AG10803 (cell line): ENCODE measurements around the gene RAB11A.
"Not testable (repeated sequence)": the region's sequence is repeated elsewhere in the genome, so short reads cannot be mapped to it uniquely, and the experiment has no call there.

ENCODE experiments used
- DNase-seq: peaks from one replicate; pipeline ENCODE4 v3.0.0; 2010; ENCODE audit warnings: low read depth
- H3K4me3 ChIP-seq: 2 replicates; pipeline ENCODE4 v1.5.1; 2011; ENCODE audit warnings: mild to moderate bottlenecking, low read length, control low read depth
- TF ChIP-seq, protein P1 (sequence below): conservative IDR thresholded peaks from 2 replicates; pipeline ENCODE4 v1.5.1; 2011; ENCODE audit warnings: mild to moderate bottlenecking, low read length, control low read depth, inconsistent platforms

Gene RAB11A

DNA sequence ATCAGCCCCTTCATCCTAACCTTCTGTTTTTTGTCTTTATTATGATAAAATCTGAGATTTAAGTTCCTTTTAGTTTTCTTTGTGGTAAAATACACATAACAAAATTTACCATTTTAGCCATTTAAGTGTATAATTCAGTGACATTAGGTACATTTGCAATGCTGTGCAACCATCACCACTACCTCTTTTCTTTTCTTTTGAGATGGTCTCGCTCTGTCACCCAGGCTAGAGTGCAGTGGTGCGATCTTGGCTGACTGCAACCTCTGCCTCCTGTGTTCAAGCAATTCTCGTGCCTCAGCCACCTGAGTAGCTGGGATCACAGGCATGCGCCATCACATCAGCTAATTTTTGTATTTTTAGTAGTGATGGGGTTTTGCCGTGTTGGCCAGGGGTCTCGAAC lies 6.2 kb upstream of the RAB11A start:
- H3K4me3 ChIP-seq, result no peak overlapping the region
- no peak for DNase-seq
- TF ChIP-seq, protein P1, sequence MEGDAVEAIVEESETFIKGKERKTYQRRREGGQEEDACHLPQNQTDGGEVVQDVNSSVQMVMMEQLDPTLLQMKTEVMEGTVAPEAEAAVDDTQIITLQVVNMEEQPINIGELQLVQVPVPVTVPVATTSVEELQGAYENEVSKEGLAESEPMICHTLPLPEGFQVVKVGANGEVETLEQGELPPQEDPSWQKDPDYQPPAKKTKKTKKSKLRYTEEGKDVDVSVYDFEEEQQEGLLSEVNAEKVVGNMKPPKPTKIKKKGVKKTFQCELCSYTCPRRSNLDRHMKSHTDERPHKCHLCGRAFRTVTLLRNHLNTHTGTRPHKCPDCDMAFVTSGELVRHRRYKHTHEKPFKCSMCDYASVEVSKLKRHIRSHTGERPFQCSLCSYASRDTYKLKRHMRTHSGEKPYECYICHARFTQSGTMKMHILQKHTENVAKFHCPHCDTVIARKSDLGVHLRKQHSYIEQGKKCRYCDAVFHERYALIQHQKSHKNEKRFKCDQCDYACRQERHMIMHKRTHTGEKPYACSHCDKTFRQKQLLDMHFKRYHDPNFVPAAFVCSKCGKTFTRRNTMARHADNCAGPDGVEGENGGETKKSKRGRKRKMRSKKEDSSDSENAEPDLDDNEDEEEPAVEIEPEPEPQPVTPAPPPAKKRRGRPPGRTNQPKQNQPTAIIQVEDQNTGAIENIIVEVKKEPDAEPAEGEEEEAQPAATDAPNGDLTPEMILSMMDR, result no peak

DNA sequence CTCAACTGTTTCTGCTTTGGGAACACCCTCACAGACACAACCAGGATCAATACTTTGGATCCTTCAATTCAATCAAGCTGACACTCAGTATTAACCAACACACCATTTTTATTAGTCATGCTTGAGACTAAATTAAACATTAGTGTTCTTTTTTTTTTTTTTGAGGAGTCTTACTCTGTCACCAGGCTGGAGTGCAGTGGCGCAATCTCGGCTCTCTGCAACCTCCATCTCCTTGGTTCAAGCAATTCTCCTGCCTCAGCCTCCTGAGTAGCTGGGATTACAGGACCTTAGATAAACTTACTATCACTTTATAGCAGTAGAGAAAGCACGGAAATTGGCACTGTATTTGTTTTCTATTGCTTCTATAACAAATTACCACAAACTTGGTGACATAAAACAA lies 2.0 kb upstream of the RAB11A start:
- no peak overlapping the region for H3K4me3 ChIP-seq
- no peak for DNase-seq
- TF ChIP-seq, protein P1, result no peak

DNA sequence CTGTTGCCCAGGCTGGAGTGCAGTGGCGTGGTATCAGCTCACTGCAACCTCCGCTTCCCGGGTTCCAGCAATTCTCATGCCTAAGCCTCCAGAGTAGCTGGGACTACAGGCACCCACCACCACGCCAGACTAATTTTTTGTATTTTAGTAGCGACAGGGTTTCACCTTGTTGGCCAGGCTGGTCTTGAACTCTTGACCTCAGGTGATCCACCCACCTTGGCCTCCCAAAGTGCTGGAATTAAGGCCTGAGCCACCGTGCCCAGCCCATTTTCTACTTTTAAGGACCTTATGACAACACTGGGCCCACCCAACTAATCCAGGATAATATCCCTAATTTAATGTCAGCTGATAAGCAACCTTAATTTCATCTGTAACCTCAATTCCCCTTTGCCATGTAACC lies 1.4 kb upstream of the RAB11A start:
- not testable (repeated sequence) for DNase-seq, H3K4me3 ChIP-seq

DNA sequence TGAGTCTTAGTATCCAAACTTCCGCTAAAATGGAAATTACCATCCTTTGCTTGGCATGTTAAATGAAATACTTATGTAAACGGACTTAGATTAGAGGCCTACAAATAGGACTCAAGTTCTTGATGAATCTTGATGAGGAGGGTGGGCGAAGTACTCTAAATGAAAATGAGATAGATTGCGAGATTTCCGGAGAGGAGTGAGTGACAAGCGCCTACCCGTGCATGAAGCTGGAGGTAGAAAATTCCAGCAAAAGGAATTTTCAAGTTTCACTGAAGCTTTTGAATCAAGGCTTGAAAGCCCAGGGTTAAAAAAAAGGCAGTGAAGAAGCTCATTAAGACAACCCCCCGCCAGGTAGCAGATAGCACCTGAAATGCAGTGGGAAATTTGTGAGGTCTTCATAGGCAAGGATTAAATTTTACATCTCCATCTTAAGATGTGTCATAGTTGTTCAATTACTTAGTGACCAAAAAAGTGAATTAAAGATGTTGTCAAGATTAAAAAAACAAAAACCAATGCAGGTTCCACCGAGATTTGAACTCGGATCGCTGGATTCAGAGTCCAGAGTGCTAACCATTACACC lies 655 bp upstream of the RAB11A start:
- TF ChIP-seq, protein P1, result no peak
- H3K4me3 ChIP-seq, result peak overlapping the region; percentile 99
- DNase-seq, result no peak

DNA sequence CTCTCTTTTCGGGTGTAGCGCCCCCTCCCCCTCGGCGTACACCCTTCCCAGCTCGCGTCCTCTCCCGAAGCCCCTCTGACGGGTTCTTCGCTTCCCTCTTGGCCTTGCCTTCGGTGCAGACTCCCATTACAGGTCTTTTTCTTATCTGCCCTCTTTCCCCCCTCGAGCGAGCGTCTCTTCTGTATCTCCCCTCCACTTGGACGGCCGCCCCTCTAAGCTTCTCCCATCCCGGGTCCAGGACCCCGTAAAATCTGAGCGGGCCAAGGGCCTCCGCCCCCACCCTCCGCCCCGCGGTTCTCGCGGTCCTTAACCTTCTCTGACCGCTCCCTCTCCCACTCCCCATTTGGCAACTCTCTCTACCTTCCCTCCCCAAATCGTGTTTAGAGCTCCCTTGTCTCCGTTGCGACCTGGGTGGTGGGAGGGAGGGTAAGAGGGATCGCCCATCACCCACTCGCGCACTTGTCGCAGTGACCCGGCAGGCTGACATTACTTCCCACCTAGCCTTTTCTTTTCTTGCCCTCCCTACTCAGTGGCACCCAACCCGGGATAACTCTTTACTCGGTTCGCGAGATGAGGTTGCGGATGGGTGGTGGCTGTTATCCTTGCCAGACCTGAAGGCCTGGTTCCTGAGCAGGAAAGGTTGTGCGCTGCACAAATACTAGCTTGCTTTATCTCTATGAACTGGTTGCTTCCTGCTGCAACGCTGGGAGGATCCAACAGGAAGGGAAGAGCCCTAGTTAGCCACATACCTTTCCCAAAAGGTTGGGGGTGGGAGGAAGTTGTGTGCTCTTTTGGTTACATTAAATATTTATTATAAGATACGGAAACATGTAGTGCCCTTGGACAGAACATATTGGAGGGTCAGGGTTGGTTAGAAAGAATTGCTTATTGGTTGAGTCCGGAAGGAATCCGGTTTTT lies 922 bp downstream of the RAB11A start:
- DNase-seq, result peak; percentile 24
- TF ChIP-seq, protein P1, result no peak
- peak overlapping the region; percentile 99 for H3K4me3 ChIP-seq

DNA sequence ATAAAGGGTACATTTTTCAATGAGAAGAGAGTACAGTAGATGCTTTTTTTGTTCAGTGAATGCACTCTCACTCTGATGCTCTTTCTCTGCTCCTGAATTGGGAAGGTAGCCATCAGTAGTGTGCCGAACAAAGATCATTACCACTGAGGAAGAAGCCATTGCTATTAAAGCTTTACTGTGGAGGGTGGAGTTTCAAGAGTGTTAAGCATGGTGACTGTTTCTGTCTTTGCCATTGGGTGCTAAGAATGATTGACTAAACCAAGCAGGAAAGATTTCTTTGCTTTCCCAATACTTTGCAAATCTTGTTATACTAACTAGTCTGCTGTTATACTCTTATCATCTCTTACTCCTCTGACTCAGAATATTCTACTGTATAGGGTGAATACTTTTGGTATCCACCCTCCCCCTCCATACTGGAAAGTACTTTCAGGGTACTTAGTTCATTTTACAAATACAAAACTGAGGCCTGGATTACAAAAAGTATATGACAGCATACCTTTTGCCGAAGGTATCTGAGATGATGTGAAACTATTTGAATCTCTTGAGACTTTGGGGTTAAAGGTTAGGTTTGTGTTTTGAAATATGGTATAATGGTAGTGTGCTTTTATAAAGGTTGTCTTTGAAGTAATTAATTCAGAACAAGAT lies 1.7 kb downstream of the RAB11A start:
- DNase-seq, result peak; percentile 55
- TF ChIP-seq, protein P1, result no peak
- peak overlapping the region; percentile 99 for H3K4me3 ChIP-seq

DNA sequence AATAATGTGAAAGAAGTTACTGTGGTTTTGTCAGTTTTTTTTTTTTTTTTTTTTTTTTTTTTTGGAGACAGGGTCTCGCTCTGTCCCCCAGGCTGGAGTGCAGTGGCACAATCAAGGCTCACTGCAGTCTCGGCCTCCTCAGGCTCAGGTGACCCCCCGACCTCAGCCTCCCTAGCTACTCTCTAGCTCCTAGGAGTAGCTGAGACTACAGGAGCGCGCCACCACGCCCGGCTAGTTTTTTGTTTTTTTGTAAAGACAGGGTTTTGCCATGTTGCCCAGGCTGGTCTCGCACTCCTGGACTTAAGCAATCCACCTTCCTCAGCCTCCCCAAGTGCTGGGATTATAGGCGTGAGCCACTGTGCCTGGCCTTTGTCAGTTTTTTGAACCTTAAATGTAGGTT lies 2.6 kb downstream of the RAB11A start:
- H3K4me3 ChIP-seq, DNase-seq: not testable (repeated sequence)

DNA sequence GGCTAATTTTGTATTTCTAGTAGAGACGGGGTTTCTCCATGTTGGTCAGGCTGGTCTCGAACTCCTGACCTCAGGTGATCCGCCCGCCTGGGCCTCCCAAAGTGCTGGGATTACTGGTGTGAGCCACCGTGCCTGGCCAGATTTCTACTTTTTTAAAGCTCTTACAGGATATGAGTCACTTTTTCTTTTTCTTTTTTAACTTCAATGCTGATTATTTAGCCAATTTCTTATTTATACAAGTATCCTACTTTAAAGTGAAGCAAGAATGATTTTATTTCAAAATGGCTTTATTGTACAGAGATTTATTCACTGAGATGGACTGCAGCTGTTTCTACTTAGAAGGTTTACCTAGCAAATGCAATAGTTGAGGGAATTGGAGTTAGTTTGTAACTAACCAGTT lies 3.3 kb downstream of the RAB11A start:
- not testable (repeated sequence) for H3K4me3 ChIP-seq
- peak; percentile 37 for DNase-seq
